ENCODE data around the gene GOLGA1.
"Not testable (repeated sequence)": the region's sequence is repeated elsewhere in the genome, so short reads cannot be mapped to it uniquely, and the experiment has no call there.

Gene GOLGA1

GRCh38 chr9:124934290-124934689 lies 6.6 kb downstream of the GOLGA1 start:
- DNase-seq, result no peak

GRCh38 chr9:124932333-124932732 lies 8.6 kb downstream of the GOLGA1 start:
- no peak for DNase-seq

- DNase-seq, result no peak
These were observed 11.4 kb downstream of the GOLGA1 start for GRCh38 chr9:124929464-124929863.

GRCh38 chr9:124928116-124928515 lies 12.8 kb downstream of the GOLGA1 start:
- DNase-seq, result no peak

- not testable (repeated sequence) for DNase-seq
These were observed 20.5 kb downstream of the GOLGA1 start for GRCh38 chr9:124920394-124920793.

GRCh38 chr9:124914753-124915405 lies 26.0 kb downstream of the GOLGA1 start:
- DNase-seq, result no peak

GRCh38 chr9:124913378-124913777 lies 27.5 kb downstream of the GOLGA1 start:
- no peak for DNase-seq

GRCh38 chr9:124911766-124912165 lies 29.1 kb downstream of the GOLGA1 start:
- DNase-seq, result no peak

- DNase-seq, result no peak
These were observed 32.8 kb downstream of the GOLGA1 start for GRCh38 chr9:124908098-124908497.

GRCh38 chr9:124906966-124907365 lies 33.9 kb downstream of the GOLGA1 start:
- DNase-seq, result no peak

GRCh38 chr9:124899845-124900244 lies 41.0 kb downstream of the GOLGA1 start:
- DNase-seq, result no peak

GRCh38 chr9:124897570-124898460 lies 43.1 kb downstream of the GOLGA1 start:
- DNase-seq, result no peak

GRCh38 chr9:124894741-124895170 lies 46.1 kb downstream of the GOLGA1 start:
- DNase-seq, result peak; percentile 25

GRCh38 chr9:124894035-124894740 lies 46.7 kb downstream of the GOLGA1 start:
- no peak for DNase-seq

- DNase-seq, result no peak
These were observed 50.7 kb downstream of the GOLGA1 start for GRCh38 chr9:124890179-124890578.

GRCh38 chr9:124889006-124889405 lies 51.9 kb downstream of the GOLGA1 start:
- no peak for DNase-seq

GRCh38 chr9:124887832-124888231 lies 53.1 kb downstream of the GOLGA1 start:
- no peak for DNase-seq

GRCh38 chr9:124886866-124887492 lies 53.9 kb downstream of the GOLGA1 start:
- DNase-seq, result no peak

GRCh38 chr9:124886461-124886860 lies 54.4 kb downstream of the GOLGA1 start:
- DNase-seq, result no peak

GRCh38 chr9:124885551-124885950 lies 55.3 kb downstream of the GOLGA1 start:
- DNase-seq, result no peak

- DNase-seq, result no peak
These were observed 56.5 kb downstream of the GOLGA1 start for GRCh38 chr9:124884376-124884775.

- DNase-seq, result no peak
These were observed 58.7 kb downstream of the GOLGA1 start for GRCh38 chr9:124882231-124882630.

GRCh38 chr9:124881138-124881743 lies 59.6 kb downstream of the GOLGA1 start:
- no peak for DNase-seq
